ENCODE results near the gene MAGEB1. TPM values are rescaled to one million over a fixed set of nuclear protein-coding genes. Genes with fewer than 3 reads are reported as not detected.

Gene MAGEB1
- total RNA-seq, 4 donors from 2014 or later = not detected

- DNase-seq = no peak
- Histone ChIP-seq H3K9me3 (no peaks in the 10 kb centered on the region), H3K4me3 (no peak overlapping the region), H3K27me3 (no peaks in the 10 kb centered on the region), H3K36me3 (no peaks in the 10 kb centered on the region), H3K27ac (no peak overlapping the region), H3K4me1 (no peaks in the 10 kb centered on the region)
- TF ChIP-seq CTCF (IDR thresholded peaks at IDR 0.05) (no peak), POLR2A (IDR thresholded peaks at IDR 0.05) (no peak)
These were observed 26.3 kb upstream of the MAGEB1 start for GRCh38 chrX:30220661-30221060.

GRCh38 chrX:30224536-30224935 is 22.4 kb upstream of the MAGEB1 start:
- DNase-seq = no peak
- Histone ChIP-seq H3K27ac (no peak overlapping the region), H3K27me3 (no peaks in the 10 kb centered on the region), H3K4me3 (no peak overlapping the region), H3K36me3 (no peaks in the 10 kb centered on the region), H3K9me3 (no peaks in the 10 kb centered on the region), H3K4me1 (no peaks in the 10 kb centered on the region)
- TF ChIP-seq CTCF (IDR thresholded peaks at IDR 0.05) (no peak), POLR2A (IDR thresholded peaks at IDR 0.05) (no peak)

DNA sequence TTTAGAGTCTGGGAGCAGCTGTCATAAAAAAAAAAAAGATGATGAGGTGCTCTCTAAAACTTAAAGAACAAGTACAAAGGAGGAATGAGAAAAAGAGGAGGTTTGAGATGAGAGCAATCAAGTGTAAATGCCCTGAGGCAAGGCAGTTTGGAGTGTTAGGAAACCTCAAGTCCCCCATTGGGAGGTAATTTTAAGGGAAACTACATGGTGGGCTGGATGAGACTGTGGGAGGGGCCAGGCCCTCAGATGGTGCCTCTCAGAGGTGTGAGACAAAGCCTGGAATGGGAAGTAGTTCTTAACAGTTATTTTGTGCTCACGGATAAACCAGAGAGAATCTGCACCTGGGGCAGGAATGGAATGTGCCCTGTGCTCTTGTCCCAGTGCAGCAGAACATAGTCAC is 18.4 kb upstream of the MAGEB1 start:
- no peak for DNase-seq

DNA sequence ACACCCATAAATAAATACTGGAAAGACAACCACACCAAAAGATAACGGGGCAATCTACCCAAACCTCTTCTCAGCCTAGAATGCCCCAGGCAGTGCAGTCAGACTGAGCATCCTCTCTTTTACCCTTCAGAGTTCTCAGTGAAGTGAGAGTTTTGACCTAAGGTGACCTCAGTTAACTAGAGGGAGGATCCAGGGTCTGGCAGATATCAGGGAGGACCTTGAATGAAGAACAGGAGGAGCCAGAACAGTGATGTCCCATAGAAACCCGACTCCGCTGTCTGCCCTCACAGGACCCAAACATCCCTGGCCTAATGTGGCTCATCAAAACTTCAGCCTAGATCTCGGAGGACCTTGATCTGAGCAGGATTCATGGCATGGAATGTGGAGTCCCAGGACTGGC is 16.6 kb upstream of the MAGEB1 start, which contains the start of gene MAGEB3:
TSS of gene MAGEB3 (plus strand) at position 263 of the 400 bp plus-strand sequence. CDS start 5,268 bp downstream, outside the sequence.
- H3K4me1 ChIP-seq = no peaks in the 10 kb centered on the region
- H3K36me3 ChIP-seq = no peaks in the 10 kb centered on the region
- H3K9me3 ChIP-seq = no peaks in the 10 kb centered on the region
- H3K27ac ChIP-seq = no peak within 1 kb of the TSS
- no peak within 1 kb of the TSS for H3K4me3 ChIP-seq
- DNase-seq = no peak
- no peaks in the 10 kb centered on the region for H3K27me3 ChIP-seq
- TF ChIP-seq CTCF (IDR thresholded peaks at IDR 0.05) (no peak), POLR2A (IDR thresholded peaks at IDR 0.05) (no peak)

More for the DNA sequence above, 18.4 kb upstream of the MAGEB1 start:
- Histone ChIP-seq H3K36me3 (no peaks in the 10 kb centered on the region), H3K4me1 (no peaks in the 10 kb centered on the region), H3K4me3 (no peak overlapping the region), H3K27me3 (no peaks in the 10 kb centered on the region), H3K27ac (no peak overlapping the region), H3K9me3 (no peaks in the 10 kb centered on the region)
- TF ChIP-seq POLR2A (IDR thresholded peaks at IDR 0.05) (no peak), CTCF (IDR thresholded peaks at IDR 0.05) (no peak)

GRCh38 chrX:30241724-30242415 is 5.1 kb upstream of the MAGEB1 start, which contains the start of gene MAGEB4:
TSS of gene MAGEB4 (plus strand) at chrX:30242000. CDS start at chrX:30242136, 136 bp downstream.
- no peaks in the 10 kb centered on the region for H3K4me1 ChIP-seq
- H3K36me3 ChIP-seq = no peaks in the 10 kb centered on the region
- no peaks in the 10 kb centered on the region for H3K9me3 ChIP-seq
- no peak within 1 kb of the TSS for H3K27ac ChIP-seq
- no peak for TF ChIP-seq POLR2A (IDR thresholded peaks at IDR 0.05)
- no peak for TF ChIP-seq CTCF (IDR thresholded peaks at IDR 0.05)
- no peaks in the 10 kb centered on the region for H3K27me3 ChIP-seq
- H3K4me3 ChIP-seq = no peak within 1 kb of the TSS
- DNase-seq = no peak

Measured in Peyer's patch (tissue), 4 donors.